ENCODE measurements around the gene ELL. TPM values are rescaled to one million over a fixed set of nuclear protein-coding genes. Genes with fewer than 3 reads are reported as not detected.
A peak's percentile ranks its signal among the peaks of the same experiment; 100 is the strongest.

ELL gene
- total RNA-seq, 2 experiments from 2014 or later, result 22.9 to 33.7 TPM

GRCh38 chr19:18440415-18440877 lies 81.4 kb downstream of the ELL start:
- DNase-seq (peak; percentile 66), ATAC-seq (no peak)
- no peak overlapping the region for H3K4me3 Mint-ChIP-seq
- peaks cover 3% of the 10 kb centered on the region for H3K9me3 Mint-ChIP-seq (ENCODE audit: low read depth)
- no peaks in the 10 kb centered on the region for H3K27me3 Mint-ChIP-seq
- peaks cover 15% of the 10 kb centered on the region for H3K36me3 Mint-ChIP-seq
- H3K27ac Mint-ChIP-seq, result peak overlapping the region; percentile 32
- CTCF ChIA-PET, result interaction anchor here (0.7 to 3.7 kb wide), 10 partner anchors 9 to 149 kb away, joined by 3 to 15 read pairs (median 4); partner anchors contain the start of genes REX1BD and SSBP4
- H3K4me1 Mint-ChIP-seq, result peaks cover 21% of the 10 kb centered on the region

- H3K36me3 Mint-ChIP-seq, result peaks cover 15% of the 10 kb centered on the region
- H3K27me3 Mint-ChIP-seq, result no peaks in the 10 kb centered on the region
- H3K4me3 Mint-ChIP-seq, result no peak overlapping the region
- CTCF ChIA-PET, result interaction anchor here (1.1 to 3.7 kb wide), 6 partner anchors 8 to 49 kb away, joined by 3 to 15 read pairs (median 5); no protein-coding TSS in a partner anchor
- no peak for ATAC-seq
- peaks cover 3% of the 10 kb centered on the region for H3K9me3 Mint-ChIP-seq (ENCODE audit: low read depth)
- H3K4me1 Mint-ChIP-seq, result peaks cover 21% of the 10 kb centered on the region
- no peak overlapping the region for H3K27ac Mint-ChIP-seq
- no peak for DNase-seq
Measured at GRCh38 chr19:18439910-18440237, 82.0 kb downstream of the ELL start.

DNA sequence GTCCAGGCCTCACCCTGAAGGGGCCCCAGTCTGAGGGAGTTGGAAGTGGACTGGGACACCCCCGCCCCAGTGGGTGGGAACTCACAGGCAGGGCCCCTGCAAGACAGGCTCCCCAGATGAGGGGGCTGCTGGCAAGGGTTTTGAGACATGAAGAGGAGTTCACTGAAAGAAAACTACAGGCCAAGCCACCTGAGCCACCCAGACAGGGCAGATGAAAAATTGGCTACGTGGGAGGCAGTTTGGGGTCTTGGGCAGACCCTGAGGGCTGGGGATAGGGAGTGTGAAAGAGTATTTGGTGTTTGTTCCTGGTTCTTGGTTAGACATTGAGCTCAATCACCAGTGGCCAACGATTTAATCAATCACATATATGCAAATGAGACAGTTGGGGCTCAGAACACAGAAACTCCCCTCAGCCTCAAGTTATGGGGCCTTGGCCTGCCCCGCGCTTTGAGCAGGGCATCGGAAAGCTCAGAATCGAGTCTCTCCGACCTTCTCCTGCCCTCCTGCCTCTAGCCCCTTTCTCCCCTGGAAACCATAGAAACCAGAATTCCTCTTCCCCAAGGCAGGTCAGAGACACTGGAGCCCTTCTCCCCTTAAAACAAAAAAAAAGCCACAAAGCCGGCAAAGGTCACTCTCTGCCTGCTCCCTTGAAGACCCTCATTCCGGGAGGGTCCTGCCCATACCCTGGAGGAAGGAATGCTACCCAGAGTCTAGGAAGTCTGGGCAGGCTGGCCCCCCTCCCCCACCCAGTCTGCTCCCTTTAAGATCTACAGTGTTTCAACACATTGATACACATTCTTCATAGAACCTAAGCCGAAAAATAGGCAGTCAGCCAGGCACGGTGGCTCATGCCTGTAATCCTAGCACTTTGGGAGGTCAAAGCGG lies 82.6 kb downstream of the ELL start:
- CTCF ChIA-PET, result interaction anchor here (0.9 to 3.7 kb wide), 8 partner anchors 8 to 48 kb away, joined by 3 to 15 read pairs (median 5); no protein-coding TSS in a partner anchor
- no peaks in the 10 kb centered on the region for H3K27me3 Mint-ChIP-seq
- H3K27ac Mint-ChIP-seq, result no peak overlapping the region
- ATAC-seq (no peak), DNase-seq (peak; percentile 46)
- H3K36me3 Mint-ChIP-seq, result peaks cover 15% of the 10 kb centered on the region
- H3K4me1 Mint-ChIP-seq, result peaks cover 22% of the 10 kb centered on the region
- no peak overlapping the region for H3K4me3 Mint-ChIP-seq
- peaks cover 3% of the 10 kb centered on the region for H3K9me3 Mint-ChIP-seq (ENCODE audit: low read depth)

DNA sequence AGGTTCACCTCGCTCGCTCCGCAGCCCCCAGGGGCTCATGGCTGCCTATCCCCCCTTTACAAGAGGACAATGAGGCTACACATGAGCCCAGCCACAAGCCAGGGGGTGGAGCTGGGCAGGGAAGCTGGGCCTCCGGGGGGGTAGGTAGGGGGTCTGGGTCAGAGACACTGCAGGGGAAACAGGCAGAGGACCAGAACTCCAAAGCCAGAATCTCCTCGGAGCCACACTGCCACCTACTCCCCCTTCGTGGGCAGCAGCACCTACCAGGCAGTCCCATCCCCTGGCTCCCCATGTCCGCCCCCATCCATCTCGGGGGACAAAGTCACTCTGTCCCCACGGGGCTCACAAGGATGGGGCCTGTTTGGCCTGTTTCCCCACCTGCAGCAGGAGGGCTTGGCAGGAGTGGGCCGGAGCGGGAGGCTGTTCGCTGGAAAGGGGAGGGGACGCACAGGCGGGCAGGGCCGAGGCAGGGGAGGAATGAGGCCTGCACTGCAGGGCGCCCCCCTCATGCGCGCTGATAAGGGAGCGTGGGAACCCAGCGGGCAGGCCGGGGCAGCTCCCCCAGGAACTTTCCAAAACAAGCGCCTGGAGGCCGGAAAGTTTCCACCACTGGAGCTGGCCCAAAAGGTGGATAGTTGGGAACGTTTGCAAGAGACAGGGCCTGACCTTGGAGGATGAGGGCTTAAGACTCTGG lies 83.4 kb downstream of the ELL start:
- CTCF ChIA-PET, result interaction anchor here (0.9 to 3.7 kb wide), 5 partner anchors 11 to 48 kb away, joined by 3 to 15 read pairs (median 3); no protein-coding TSS in a partner anchor
- H3K9me3 Mint-ChIP-seq (ENCODE audit: low read depth), result peaks cover 3% of the 10 kb centered on the region
- DNase-seq, result peak; percentile 44
- no peaks in the 10 kb centered on the region for H3K27me3 Mint-ChIP-seq
- no peak for ATAC-seq
- H3K36me3 Mint-ChIP-seq, result peaks cover 9% of the 10 kb centered on the region
- H3K4me1 Mint-ChIP-seq, result peaks cover 24% of the 10 kb centered on the region
- no peak overlapping the region for H3K4me3 Mint-ChIP-seq
- H3K27ac Mint-ChIP-seq, result no peak overlapping the region

- ATAC-seq (peak; percentile 20), DNase-seq (peak; percentile 72)
- H3K4me1 Mint-ChIP-seq, result peaks cover 25% of the 10 kb centered on the region
- H3K9me3 Mint-ChIP-seq (ENCODE audit: low read depth), result peaks cover 3% of the 10 kb centered on the region
- peak within 1 kb of the TSS; percentile 64 for H3K4me3 Mint-ChIP-seq
- no peak within 1 kb of the TSS for H3K27ac Mint-ChIP-seq
- no peaks in the 10 kb centered on the region for H3K27me3 Mint-ChIP-seq
- CTCF ChIA-PET, result interaction anchor here (1.7 to 3.7 kb wide), 3 partner anchors 10 to 13 kb away, joined by 9 to 15 read pairs (median 10); no protein-coding TSS in a partner anchor
- H3K36me3 Mint-ChIP-seq, result peaks cover 5% of the 10 kb centered on the region
Measured at GRCh38 chr19:18437491-18438330, 84.2 kb downstream of the ELL start, which contains the start of gene ISYNA1. Gene ISYNA1, minus strand, starts transcription at chr19:18438133. Its CDS starts 154 bp downstream, at chr19:18437979.

GRCh38 chr19:18436671-18437490 lies 85.0 kb downstream of the ELL start:
- H3K9me3 Mint-ChIP-seq (ENCODE audit: low read depth), result no peaks in the 10 kb centered on the region

GRCh38 chr19:18435842-18436670 lies 85.8 kb downstream of the ELL start:
- Mint-ChIP-seq H3K27ac (peak overlapping the region; percentile 61), H3K4me3 (peak overlapping the region; percentile 64), H3K9me3 (ENCODE audit: low read depth) (no peaks in the 10 kb centered on the region), H3K36me3 (peaks cover 2% of the 10 kb centered on the region), H3K27me3 (no peaks in the 10 kb centered on the region), H3K4me1 (peaks cover 25% of the 10 kb centered on the region)
- CTCF ChIA-PET, result interaction anchor here (0.7 to 2.6 kb wide), 3 partner anchors 15 to 153 kb away, joined by 3 to 10 read pairs (median 3); no protein-coding TSS in a partner anchor
- no peak for ATAC-seq
- no peak for DNase-seq

More at GRCh38 chr19:18436671-18437490, 85.0 kb downstream of the ELL start:
- H3K4me1 Mint-ChIP-seq, result peaks cover 24% of the 10 kb centered on the region
- ATAC-seq, result peak; percentile 79
- peak overlapping the region; percentile 64 for H3K4me3 Mint-ChIP-seq
- CTCF ChIA-PET, result interaction anchor here (0.9 to 2.6 kb wide), 2 partner anchors 14 to 25 kb away, joined by 3 to 10 read pairs; no protein-coding TSS in a partner anchor
- H3K36me3 Mint-ChIP-seq, result peaks cover 2% of the 10 kb centered on the region
- peak; percentile 92 for DNase-seq
- peak overlapping the region; percentile 61 for H3K27ac Mint-ChIP-seq
- H3K27me3 Mint-ChIP-seq, result no peaks in the 10 kb centered on the region

- CTCF ChIA-PET, result interaction anchor here (0.7 to 2.6 kb wide), 4 partner anchors 15 to 154 kb away, joined by 3 to 10 read pairs (median 3); partner anchors contain the start of gene SSBP4
- Mint-ChIP-seq H3K27ac (no peak overlapping the region), H3K27me3 (no peaks in the 10 kb centered on the region), H3K9me3 (ENCODE audit: low read depth) (no peaks in the 10 kb centered on the region), H3K4me3 (no peak overlapping the region), H3K4me1 (peaks cover 30% of the 10 kb centered on the region), H3K36me3 (peaks cover 2% of the 10 kb centered on the region)
- no peak for ATAC-seq
- DNase-seq, result no peak
Measured at GRCh38 chr19:18435178-18435841, 86.6 kb downstream of the ELL start.

GRCh38 chr19:18434411-18435175 lies 87.3 kb downstream of the ELL start:
- Mint-ChIP-seq H3K4me1 (peaks cover 35% of the 10 kb centered on the region), H3K4me3 (no peak overlapping the region), H3K27ac (no peak overlapping the region), H3K36me3 (peaks cover 2% of the 10 kb centered on the region), H3K27me3 (no peaks in the 10 kb centered on the region), H3K9me3 (ENCODE audit: low read depth) (no peaks in the 10 kb centered on the region)
- ATAC-seq (no peak), DNase-seq (peak; percentile 44)
- CTCF ChIA-PET, result interaction anchor here (1.1 to 1.7 kb wide), 4 partner anchors 13 to 47 kb away, joined by 3 to 5 read pairs (median 4); partner anchors contain the start of gene SSBP4

GRCh38 chr19:18433735-18434398 lies 88.0 kb downstream of the ELL start:
- no peak for ATAC-seq
- Mint-ChIP-seq H3K4me1 (peaks cover 32% of the 10 kb centered on the region), H3K4me3 (no peak overlapping the region), H3K27me3 (no peaks in the 10 kb centered on the region), H3K9me3 (ENCODE audit: low read depth) (no peaks in the 10 kb centered on the region), H3K27ac (no peak overlapping the region), H3K36me3 (peaks cover 2% of the 10 kb centered on the region)
- no peak for DNase-seq
- CTCF ChIA-PET, result interaction anchor here (1.1 to 1.7 kb wide), 4 partner anchors 12 to 46 kb away, joined by 3 to 5 read pairs (median 4); partner anchors contain the start of gene SSBP4
